Aorta (tissue), 5 donors: ENCODE data around the gene EPB41L5. TPM values are rescaled to one million over a fixed set of nuclear protein-coding genes. Genes with fewer than 3 reads are reported as not detected.
"Not testable (repeated sequence)": the region's sequence is repeated elsewhere in the genome, so short reads cannot be mapped to it uniquely, and the experiment has no call there.

ENCODE experiments used
- ATAC-seq: fragments of 200-7000 bp; cut with Tn5 transposase; one replicate; pipeline ENCODE4 v1.9.1; 2022; ENCODE audit warnings: moderate library complexity; ENCODE audit not compliant: low FRiP score
- DNase-seq, 2 donors: peaks; one replicate each; pipeline ENCODE4 v3.0.0-alpha.2; 2020
- H3K27ac ChIP-seq, 2 donors: one replicate each; pipeline ENCODE4 v1.5.1; 2013; ENCODE audit warnings: low read length in 2 of 2, mild to moderate bottlenecking in 2 of 2, moderate library complexity in 2 of 2, control low read depth in 1 of 2, inconsistent platforms in 1 of 2, low read depth in 1 of 2
- H3K27me3 ChIP-seq, 2 donors: one replicate each; pipeline ENCODE4 v1.6.1; 2013; ENCODE audit warnings: control low read depth in 1 of 2, low read length in 1 of 2, mild to moderate bottlenecking in 1 of 2, moderate library complexity in 1 of 2; ENCODE audit not compliant: insufficient read depth in 2 of 2, control insufficient read depth in 1 of 2
- H3K36me3 ChIP-seq, 2 donors: one replicate each; pipeline ENCODE4 v1.6.1; 2013; ENCODE audit warnings: control low read depth in 1 of 2, low read length in 1 of 2, mild to moderate bottlenecking in 1 of 2; ENCODE audit not compliant: insufficient read depth in 2 of 2, control insufficient read depth in 1 of 2
- H3K4me1 ChIP-seq, 2 donors: one replicate each; pipeline ENCODE4 v1.6.1; 2013; ENCODE audit warnings: low read length in 2 of 2, control low read depth in 1 of 2, mild to moderate bottlenecking in 1 of 2, moderate library complexity in 1 of 2; ENCODE audit not compliant: insufficient read depth in 2 of 2, control insufficient read depth in 1 of 2
- H3K4me3 ChIP-seq, 2 donors: one replicate each; pipeline ENCODE4 v1.5.1; 2013; ENCODE audit warnings: low read length in 2 of 2, control low read depth in 1 of 2, mild to moderate bottlenecking in 1 of 2
- H3K9me3 ChIP-seq: one replicate; pipeline ENCODE4 v1.6.1; 2013; ENCODE audit warnings: mild to moderate bottlenecking, low read length; ENCODE audit not compliant: control insufficient read depth
- WGBS, 2 donors: extraction: QIAGEN DNeasy Blood & Tissue Kit; methylation state at CpG; one replicate each; pipeline ENCODE4 v1.1.7; 2013; 5-methylcytosine and 5-hydroxymethylcytosine counted together
- intact Hi-C, 2 donors: fragments of 100-400 bp; cut with DNase I; formaldehyde crosslinking; loops; one replicate each; pipeline versions ENCODE4 v1.14.2 to v1.15.0; 2022
- polyA plus RNA-seq, 2 donors: library from polyadenylated mRNA; stranded (reverse); fragments of 200-250 nt; gene quantifications; one replicate each; pipeline ENCODE4 v1.2.3, GENCODE V29; 2013
- total RNA-seq, 2 donors: library from RNA; stranded (reverse); fragmentation: NEBNext Ultra II Directional; extraction: Animal tissue kit (Norgen Biotek cat#: 25700); gene quantifications; one replicate each; pipeline ENCODE4 v1.2.1, GENCODE V29; 2021
- donor health status: healthy with polysubstance abuse.
- donor health status: Bipolar disorder and iron deficiency.
- donor health status: DM: no; HTN: no; CAD: no.
- donor health status: DM: no; HTN: no; CAD: no.
- donor health status: DM: yes; HTN: yes; CAD: no.

Gene EPB41L5
- total and polyA plus RNA-seq, 4 donors, result 4.3 to 21.8 (median 11.4) TPM

DNA sequence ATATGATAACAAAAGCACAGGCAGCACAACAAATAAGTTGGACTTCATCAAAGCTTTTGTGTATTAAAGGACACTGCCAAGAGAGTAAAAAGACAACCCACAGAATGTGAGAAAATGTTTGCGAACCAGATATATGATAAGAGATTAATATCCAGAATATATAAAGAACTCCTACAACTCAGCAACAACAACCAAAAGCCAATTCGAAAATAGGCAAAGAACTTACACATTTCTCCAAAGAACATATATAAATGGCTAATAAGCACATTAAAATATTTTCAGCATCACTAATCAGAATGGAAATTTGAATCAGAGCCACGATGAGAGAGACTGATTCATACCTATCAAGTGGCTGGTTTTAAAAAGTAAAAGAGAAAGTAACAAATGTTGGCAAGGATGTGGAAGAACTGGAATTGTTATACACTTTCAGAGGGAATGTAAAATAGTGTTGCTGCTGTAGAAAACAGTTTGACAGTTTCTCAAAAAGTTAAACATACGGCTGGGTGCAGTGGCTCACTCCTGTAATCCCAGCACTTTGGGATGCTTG, 25.2 kb downstream of the EPB41L5 start:
- WGBS, 2 donors, result 80 to 85% methylated on average over 4 of the region's 4 CpGs
- H3K4me3 ChIP-seq, result no peak overlapping the region
- H3K9me3 ChIP-seq, result no peaks in the 10 kb centered on the region
- no peaks in the 10 kb centered on the region for H3K36me3 ChIP-seq
- no peaks in the 10 kb centered on the region for H3K27me3 ChIP-seq
- no peak for DNase-seq
- H3K27ac ChIP-seq, result no peak overlapping the region
- intact Hi-C loops, result no loop called here
- peaks cover 0 to 5% of the 10 kb centered on the region in 2 donors for H3K4me1 ChIP-seq
- no peak for ATAC-seq

DNA sequence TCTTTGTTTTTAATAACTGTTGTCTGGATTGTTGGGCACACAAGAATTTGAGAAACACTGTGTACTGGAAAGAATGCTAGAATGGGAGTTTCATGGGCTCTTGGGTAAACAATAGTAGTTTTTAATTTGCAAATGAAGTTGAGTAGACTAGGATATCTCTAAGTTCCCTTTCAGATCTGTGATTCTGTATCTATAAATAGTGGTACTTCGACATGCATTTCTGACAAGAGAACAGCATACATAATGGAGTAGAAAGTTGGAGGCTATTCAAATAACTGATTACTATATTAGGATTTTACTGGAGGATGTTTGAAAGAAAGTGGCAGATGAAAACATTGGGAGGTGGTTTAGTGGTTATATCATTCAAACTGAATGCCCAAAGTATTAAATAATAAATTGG, 29.5 kb downstream of the EPB41L5 start:
- ATAC-seq (no peak), DNase-seq (no peak)
- no peaks in the 10 kb centered on the region for H3K36me3 ChIP-seq
- WGBS, 2 donors, result 2 to 6% methylated on average over 1 of the region's 1 CpG
- H3K27me3 ChIP-seq, result no peaks in the 10 kb centered on the region
- peaks cover 0 to 5% of the 10 kb centered on the region in 2 donors for H3K4me1 ChIP-seq
- intact Hi-C loops, result no loop called here
- H3K9me3 ChIP-seq, result no peaks in the 10 kb centered on the region
- H3K27ac ChIP-seq, result no peak overlapping the region
- no peak overlapping the region for H3K4me3 ChIP-seq

DNA sequence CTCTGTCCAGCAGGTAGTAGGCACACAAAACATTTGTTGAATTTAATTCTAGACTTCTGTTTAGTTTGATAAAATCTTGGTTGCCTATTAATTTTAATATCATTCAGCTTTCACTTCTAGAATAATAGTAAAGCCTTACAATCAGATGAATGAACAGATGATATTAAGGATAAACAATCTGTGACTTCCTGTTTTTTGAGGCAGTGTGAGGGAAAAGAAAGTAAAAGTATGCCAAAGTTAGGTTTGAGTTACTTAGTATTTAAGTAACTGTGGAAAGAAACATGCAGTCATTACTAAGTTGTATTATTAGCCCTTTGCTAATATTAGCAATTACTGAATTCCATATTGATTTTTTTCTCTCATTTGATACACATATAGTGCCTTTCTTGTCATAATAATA, 31.5 kb downstream of the EPB41L5 start:
- no peaks in the 10 kb centered on the region for H3K9me3 ChIP-seq
- no peaks in the 10 kb centered on the region for H3K36me3 ChIP-seq
- no peaks in the 10 kb centered on the region for H3K27me3 ChIP-seq
- no peak overlapping the region for H3K27ac ChIP-seq
- intact Hi-C loops, result no loop called here
- peaks cover 0 to 5% of the 10 kb centered on the region in 2 donors for H3K4me1 ChIP-seq
- no peak for ATAC-seq
- DNase-seq, result no peak
- H3K4me3 ChIP-seq, result no peak overlapping the region

DNA sequence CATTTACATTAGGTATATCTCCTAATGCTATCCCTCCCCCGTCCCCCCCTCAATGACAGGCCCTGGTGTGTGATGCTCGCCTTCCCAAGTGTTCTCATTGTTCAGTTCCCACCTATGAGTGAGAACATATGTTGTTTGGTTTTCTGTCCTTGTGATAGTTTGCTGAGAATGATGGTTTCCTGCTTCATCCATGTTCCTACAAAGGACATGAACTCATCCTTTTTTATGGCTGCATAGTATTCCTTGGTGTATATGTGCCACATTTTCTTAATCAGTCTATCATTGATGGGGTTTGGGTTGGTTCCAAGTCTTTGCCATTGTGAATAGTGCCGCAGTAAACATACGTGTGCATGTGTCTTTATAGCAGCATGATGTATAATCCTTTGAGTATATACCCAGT, 32.9 kb downstream of the EPB41L5 start:
- DNase-seq, H3K27ac ChIP-seq, H3K9me3 ChIP-seq, ATAC-seq, intact Hi-C loops, H3K4me1 ChIP-seq, H3K4me3 ChIP-seq, H3K27me3 ChIP-seq, H3K36me3 ChIP-seq: not testable (repeated sequence)
- WGBS, 2 donors, result 97 to 98% methylated on average over 4 of the region's 4 CpGs

DNA sequence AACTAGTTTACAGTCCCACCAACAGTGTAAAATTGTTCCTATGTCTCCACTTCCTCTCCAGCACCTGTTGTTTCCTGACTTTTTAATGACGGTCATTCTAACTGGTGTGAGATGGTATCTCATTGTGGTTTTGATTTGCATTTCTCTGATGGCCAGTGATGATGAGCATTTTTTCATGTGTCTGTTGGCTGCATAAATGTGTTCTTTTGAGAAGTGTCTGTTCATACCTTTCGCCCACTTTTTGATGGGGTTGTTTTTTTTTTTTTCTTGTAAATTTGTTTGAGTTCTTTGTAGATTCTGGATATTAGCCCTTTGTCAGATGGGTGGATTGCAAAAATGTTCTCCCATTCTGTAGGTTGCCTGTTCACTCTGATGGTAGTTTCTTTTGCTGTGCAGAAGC, 33.4 kb downstream of the EPB41L5 start:
- H3K9me3 ChIP-seq, DNase-seq, H3K27ac ChIP-seq, H3K36me3 ChIP-seq, ATAC-seq, H3K27me3 ChIP-seq, H3K4me3 ChIP-seq, H3K4me1 ChIP-seq, intact Hi-C loops: not testable (repeated sequence)
- 96 to 98% methylated on average over 2 of the region's 2 CpGs for WGBS, 2 donors

DNA sequence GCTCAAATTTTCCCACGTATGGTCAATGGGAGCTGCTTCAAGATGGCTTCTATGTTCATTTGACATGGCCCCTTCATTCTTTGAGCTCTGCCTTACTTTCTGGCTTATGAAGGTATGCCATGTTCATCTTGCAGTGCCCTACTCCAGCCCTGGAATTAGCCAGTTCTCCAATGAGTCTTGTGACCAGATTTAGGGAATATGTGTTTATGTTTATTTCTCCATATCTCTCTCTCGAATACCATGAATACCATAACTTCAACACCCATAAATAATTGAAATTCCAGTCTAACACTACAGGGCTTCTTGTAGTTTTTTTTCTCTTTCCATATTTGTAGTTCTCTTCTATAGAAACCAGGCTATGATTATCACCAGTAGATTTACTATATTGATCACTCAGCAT, 39.7 kb downstream of the EPB41L5 start:
- no peak overlapping the region for H3K4me3 ChIP-seq
- H3K36me3 ChIP-seq, result no peaks in the 10 kb centered on the region
- DNase-seq (no peak), ATAC-seq (no peak)
- H3K27me3 ChIP-seq, result no peaks in the 10 kb centered on the region
- intact Hi-C loops, result no loop called here
- no peak overlapping the region for H3K27ac ChIP-seq
- WGBS, 2 donors, result 40 to 56% methylated on average over 2 of the region's 2 CpGs
- H3K9me3 ChIP-seq, result no peaks in the 10 kb centered on the region
- H3K4me1 ChIP-seq, result no peaks in the 10 kb centered on the region

DNA sequence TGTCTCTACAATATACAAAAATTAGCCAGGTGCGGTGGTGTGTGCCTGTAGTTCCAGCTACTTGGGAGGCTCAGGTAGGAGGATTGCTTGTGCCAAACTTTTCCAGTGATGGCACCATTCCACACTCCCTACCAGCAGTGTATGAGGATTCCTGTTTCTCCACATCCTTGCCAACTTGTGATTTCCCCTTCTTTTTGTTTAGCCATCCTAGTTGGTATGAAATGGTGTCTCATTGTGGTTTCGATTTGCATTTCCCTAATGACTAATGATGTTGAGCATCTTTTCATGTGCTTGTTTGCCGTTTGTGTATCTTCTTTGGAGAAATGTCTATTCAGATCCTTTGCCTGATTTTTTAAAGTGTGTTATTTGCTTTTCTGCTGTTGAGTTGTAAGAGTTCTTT, 41.0 kb downstream of the EPB41L5 start:
- Histone ChIP-seq H3K4me3 (no peak overlapping the region), H3K9me3 (no peaks in the 10 kb centered on the region), H3K27me3 (no peaks in the 10 kb centered on the region), H3K36me3 (no peaks in the 10 kb centered on the region), H3K27ac (no peak overlapping the region), H3K4me1 (no peaks in the 10 kb centered on the region)
- no peak for ATAC-seq
- 64 to 94% methylated on average over 3 of the region's 3 CpGs for WGBS, 2 donors
- intact Hi-C loops, result no loop called here
- DNase-seq, result no peak

DNA sequence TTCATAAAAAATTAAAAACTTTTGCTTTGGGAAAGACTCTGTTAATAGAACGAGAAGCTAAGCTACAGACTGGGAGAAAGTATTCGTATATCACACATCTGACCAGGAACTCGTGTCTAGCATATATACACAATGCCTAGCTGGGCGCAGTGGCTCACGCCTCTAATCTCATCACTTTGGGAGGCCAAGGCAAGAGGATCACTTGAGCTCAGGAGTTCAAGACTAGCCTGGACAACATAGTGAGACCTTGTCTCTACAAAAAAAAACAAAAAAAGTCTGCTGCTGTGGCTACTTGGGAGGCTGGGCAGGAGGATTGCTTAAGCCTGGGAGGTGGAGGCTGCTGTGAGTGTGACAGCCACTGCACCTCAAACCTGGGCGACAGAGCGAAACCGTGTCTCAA, 46.6 kb downstream of the EPB41L5 start:
- 94 to 97% methylated on average over 8 of the region's 8 CpGs for WGBS, 2 donors

DNA sequence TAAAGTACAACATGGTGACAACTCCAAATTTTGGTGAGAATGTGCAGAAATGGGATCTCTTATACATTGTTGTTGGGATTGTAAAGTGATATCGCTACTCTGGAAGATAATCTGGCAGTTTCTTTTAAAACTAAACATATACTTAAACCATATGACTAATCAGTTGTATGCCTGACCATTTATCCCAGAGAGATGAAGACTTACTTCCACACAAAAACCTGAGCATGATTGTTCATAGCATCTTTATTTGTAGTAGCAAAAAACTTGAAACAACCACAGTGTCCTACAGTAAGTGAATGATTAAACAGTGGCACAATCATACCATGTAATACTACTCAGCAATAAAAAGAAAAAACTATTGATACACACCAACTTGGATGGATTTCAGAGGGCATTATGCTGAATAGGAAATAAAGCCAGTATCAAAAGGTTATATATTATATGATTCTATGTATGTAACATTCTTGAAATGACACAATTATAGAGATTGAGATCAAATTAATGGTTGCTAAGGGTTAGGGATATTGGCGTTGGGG, 47.3 kb downstream of the EPB41L5 start:
- WGBS, 2 donors, result 89 to 92% methylated on average over 2 of the region's 2 CpGs
- Histone ChIP-seq H3K4me1 (peaks cover 0 to 1% of the 10 kb centered on the region in 2 donors), H3K27me3 (no peaks in the 10 kb centered on the region), H3K27ac (no peak overlapping the region), H3K9me3 (no peaks in the 10 kb centered on the region), H3K36me3 (no peaks in the 10 kb centered on the region), H3K4me3 (no peak overlapping the region)
- intact Hi-C loops, result no loop called here
- ATAC-seq, result no peak
- no peak for DNase-seq

More for the DNA sequence above, 46.6 kb downstream of the EPB41L5 start:
- DNase-seq, result no peak
- no peak overlapping the region for H3K4me3 ChIP-seq
- intact Hi-C loops, result no loop called here
- H3K4me1 ChIP-seq, result peaks cover 0 to 1% of the 10 kb centered on the region in 2 donors
- no peak overlapping the region for H3K27ac ChIP-seq
- no peaks in the 10 kb centered on the region for H3K27me3 ChIP-seq
- no peak for ATAC-seq
- no peaks in the 10 kb centered on the region for H3K36me3 ChIP-seq
- H3K9me3 ChIP-seq, result no peaks in the 10 kb centered on the region
